LoVo (cell line): ENCODE data around the gene FBLN2.
"Not testable (repeated sequence)": the region's sequence is repeated elsewhere in the genome, so short reads cannot be mapped to it uniquely, and the experiment has no call there.

ENCODE experiments used
- DNase-seq: peaks from one replicate; pipeline ENCODE4 v3.0.0-alpha.2; 2016; ENCODE audit warnings: low spot score

The FBLN2 gene

DNA sequence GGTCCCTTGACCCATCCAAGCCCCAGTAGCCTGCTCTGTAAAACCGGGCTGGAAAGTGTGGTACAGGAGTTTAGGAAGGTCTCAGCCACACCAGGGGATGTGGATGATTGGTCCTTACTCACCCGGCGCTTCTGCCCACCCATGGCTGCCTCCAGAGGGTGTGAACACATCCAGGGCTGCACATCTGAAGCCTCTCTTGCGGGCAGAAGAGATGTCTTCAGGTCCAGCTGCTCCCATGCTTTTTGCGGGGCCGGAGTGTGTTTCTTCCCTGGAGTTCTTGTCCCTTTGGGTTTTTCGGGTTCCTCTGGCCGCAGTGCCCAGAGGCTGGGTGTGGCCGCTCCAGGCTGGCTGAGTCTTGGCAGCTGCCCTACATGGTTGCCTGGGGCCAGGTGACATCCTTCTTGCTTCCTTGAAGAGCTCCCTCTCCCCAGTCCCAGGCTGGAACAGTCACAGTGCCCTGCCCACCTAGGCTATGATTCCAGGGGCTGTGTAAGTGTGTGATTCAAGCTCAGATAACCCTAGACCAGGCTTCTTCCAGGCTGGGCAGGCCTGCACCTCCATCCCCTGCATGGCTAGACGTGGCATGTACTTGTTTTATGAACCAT, 34.9 kb upstream of the FBLN2 start:
- no peak for DNase-seq

DNA sequence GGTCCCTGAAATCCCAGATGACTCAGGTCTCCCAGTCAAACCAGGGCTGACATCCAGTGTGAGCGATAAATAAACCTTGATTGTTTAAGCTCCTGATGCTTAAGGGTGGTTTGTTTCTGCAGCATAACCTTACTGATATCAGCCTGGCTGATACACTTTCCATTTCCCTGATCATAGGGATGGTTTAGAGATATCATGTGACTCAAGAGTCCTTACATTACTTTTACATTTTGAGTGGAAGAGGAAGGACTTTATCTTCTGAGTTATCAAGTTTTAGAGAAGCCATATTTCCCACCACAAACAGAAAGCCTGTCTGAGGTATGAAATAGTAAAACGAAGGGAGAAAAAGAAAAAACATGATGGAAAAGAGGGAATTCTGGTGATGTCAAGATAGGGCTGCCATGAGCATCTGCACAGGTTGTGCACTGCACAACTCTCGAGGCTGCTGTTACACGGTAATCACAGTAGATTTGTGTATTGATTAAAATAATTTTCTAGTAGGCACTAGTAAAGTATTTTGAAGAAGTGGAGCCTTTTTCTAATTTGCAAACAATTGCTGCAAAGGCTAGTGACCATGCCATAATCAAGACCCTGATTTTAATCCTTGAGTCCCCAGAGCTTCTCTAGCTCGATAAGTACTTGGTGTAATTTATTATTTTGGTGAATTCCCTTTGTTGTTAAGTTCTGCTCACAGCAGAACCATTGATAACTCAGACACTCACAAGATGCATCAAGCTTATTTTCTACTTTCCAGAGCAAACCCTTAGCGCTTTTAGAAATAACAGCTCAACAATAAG, 34.1 kb upstream of the FBLN2 start:
- no peak for DNase-seq

DNA sequence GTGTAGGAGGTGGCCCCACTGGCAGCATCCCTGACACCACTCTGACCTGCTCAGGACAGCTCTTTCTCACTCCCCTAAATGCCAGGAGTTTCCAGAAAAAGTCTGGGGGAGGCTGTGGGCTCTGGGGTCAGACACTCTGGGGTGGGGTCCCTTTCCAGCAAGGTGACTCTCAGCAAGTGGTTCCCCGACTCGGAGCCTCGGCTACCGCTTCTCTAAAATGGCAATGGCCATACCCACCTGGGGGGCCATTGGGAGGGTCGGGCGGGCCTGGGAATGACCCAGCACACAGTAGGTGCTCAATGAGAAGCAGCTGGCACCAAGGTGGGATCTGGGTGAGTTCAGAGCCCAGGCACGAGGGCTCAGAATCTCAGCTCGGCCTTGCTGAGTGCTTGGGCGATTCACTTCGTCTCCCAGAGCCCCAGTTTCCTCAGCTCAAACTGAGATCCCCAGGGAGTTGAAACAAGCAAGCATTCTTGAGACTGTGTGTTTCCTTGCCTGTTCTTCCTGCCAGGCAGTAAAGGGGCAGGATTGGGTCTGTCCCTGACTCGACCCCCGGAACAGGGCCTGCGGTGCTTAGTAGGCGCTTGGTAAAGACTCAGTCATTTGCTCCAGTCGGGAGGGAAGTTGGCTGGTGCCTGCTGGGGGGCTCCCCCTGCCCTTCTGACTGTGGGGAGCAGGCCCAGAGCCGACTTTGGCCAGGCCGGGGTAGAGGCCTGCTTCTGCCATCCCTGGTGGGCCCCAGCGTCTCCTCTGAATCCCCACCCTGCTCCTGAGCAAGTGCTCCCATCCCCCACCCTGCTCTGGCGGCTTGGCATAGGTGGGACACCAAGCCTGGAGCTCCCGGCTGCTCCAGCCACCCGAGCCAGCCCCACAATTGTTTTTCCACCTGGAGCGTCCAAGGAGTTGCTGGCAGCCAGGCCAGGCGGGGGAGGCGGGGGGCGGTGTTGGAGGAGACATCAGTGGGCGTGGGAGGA, 32.9 kb upstream of the FBLN2 start:
- no peak for DNase-seq

DNA sequence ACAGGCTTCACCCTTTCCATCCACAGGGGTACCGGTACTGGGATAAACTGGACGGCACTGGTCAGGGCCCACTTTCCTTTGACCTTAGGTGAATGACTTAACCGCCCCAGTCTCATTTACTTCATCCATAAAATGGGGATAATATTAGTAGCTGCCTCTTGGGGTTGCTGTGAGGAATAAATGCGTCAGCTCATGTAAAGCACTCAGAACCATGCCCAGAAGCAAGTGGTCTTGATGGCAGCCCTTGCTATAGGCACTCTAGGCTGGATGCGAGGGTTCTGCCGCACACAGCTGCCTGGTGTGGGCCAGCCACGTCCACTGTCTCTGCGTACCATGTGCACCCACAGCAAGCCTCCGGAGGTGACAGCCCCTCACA, 32.2 kb upstream of the FBLN2 start:
- DNase-seq: no peak

DNA sequence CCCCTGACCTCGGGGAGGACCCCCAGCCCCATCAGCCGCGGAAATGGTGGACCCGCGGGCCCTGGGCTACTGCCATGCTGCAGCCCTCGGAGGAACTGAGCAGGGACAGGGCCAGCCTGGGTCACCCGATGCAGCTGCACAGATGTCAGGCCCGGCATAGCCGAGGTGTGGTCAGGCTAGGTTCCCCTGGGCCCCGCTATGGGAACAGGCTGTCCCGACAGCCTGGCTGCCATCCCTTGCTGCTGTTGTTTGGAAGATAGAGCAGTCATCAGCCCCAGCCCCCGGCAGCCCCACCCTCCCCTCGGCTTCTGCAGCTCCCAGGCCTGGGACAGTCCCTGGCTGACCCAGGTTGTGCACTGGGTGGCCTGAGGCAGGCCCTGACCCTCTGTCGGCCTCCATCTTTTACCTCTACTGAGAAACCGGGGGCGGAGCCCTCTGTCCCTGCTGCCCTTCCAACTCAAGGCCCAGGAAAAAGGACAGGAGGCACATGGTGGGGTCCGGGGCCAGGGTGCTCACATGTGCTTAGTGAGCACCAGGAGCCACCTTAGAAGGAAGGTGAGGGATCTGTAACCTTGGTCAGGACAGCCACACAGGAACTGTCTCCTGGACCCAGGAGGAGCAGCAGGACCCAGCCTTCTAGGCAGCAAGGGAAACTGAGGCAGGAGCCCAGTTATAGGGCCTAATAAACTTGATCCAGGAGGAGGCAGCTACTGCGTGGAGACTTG, 31.5 kb upstream of the FBLN2 start:
- no peak for DNase-seq

DNA sequence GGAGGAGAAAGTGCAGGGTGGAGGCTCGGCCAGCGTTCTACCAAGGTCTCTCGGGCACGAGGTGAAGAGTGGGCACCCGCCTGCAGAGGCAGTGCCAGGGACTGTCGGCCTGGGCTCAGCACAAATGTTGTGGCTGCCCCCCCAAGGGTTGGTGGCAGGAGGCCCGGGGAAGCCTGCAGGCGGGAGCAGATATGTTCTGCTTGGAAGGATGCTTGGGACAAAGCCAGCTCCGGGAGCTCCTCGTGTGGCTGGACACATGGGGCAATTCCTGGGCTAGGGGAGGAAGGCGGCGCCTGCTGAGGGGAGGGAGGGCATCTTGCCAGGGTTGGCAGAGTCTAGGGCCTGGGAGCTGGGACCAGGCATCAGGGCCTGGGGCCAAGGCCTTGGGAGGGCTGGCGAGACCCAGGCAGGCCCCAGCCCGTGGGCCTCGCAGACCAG, 30.4 kb upstream of the FBLN2 start:
- DNase-seq: no peak

DNA sequence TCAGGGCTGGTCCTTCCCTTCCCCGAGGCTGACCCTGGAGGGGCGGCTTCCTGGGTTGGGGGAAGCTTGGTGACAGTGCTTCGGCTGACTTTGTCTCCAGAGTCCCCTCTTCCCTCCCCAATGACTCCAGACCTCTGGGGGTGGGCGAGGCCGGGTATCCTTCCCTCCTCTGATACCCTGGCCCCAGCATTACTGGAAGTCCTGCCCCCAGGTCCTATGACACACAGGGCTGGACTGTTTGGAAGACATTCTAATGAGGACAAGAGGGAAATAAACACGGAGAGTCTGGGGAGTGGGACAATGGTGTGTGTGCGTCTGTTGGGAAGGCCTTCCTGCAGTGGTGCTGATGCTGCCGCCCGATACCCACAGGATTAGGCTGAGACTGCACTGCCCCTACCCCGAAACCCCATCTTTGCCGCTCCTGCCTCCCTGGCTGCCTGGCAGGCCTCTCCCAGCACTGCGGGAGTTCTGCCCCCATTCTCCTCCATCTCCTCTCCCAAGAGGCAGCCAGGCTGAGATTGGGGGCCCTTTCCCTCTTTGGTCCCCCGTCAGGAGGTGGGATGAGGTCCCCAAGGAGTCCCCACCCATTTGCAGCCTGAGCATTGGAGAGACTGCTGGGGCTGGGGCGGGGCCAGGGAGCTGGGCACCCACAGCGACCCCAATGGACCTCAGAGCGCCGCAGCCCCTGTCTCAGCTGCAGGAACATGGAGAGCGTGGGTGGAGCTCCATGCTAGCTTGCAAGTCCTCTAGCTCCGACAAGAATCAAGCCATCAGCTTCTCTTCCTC, 29.7 kb upstream of the FBLN2 start:
- no peak for DNase-seq

DNA sequence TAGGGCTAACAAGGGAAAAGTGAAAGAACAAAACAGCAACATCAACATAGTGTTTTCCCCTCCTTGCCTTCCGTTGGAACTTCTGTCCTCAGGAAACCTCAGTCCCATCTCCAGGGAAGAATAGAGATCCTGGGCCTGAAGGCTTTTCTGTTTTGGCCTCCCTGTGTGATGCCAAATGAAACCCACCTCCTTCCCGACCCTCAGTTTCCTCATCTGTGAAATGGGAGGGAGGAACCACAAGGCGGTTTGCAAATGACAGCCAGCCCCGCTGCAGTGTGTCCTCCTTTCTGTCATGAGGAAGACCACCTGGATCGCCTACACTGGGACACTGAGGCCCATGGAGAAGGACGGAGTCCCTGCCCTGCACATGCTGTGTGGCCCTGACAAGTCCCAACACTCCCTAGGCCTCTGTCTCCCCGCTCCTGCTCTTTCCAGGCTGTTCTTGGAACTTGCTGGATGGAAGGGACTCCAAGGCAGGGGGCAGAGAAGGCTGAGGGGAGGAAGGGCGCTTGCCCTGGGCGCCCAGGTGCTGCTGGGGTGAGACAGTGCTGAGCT, 28.5 kb upstream of the FBLN2 start:
- no peak for DNase-seq

DNA sequence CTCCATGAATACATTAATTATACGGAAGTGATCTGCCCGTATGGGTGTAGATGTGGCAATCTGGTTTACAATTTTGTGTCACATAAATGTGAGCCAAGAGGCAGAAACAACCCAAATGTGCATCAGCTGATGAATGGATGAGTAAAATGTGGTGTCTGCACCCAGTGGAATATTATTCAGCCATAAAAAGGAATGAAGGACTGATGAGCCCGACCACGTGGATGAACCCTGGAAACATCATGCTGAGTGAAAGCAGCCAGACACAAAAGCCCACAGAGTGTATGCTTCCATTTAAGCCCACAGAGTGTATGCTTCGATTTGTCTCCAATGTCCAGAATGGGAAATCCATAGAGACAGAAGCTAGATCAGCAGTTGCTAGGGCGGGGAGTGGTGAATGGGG, 27.6 kb upstream of the FBLN2 start:
- DNase-seq: no peak

DNA sequence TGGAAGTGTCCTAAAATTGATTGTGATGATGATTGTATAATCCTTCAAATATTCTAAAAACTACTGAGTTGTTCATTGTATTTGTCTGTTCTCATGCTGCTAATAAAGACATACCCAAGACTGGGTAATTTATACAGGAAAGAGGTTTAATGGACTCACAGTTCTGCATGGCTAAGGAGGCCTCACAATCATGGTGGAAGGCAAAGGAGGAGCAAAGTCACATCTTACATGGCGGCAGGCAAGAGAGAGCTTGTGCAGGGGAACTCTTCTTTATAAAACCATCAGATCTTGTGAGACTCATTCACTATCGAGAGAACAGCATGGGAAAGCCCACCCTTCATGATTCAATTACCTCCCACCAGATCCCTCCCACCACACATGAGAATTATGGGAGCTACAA, 27.2 kb upstream of the FBLN2 start:
- DNase-seq: not testable (repeated sequence)

DNA sequence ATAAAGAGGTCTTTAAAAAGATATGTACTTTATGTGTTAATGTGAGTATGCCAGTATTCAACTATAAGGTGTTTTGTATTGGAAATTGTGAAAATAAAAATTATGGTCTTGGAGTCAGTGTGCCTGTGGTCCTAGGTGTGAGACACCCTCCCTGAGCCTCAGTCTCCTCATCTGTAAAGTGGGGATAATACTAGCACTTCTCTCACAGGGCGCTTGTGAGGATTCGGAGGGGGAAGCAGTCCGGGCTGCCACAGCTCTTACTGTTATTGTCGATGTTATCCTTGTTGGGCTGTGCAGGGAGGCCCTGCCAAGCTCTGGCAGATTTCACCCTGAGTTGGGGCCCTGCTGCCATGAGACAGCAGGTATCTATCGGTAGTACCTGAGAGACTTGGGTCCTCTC, 26.7 kb upstream of the FBLN2 start:
- no peak for DNase-seq

DNA sequence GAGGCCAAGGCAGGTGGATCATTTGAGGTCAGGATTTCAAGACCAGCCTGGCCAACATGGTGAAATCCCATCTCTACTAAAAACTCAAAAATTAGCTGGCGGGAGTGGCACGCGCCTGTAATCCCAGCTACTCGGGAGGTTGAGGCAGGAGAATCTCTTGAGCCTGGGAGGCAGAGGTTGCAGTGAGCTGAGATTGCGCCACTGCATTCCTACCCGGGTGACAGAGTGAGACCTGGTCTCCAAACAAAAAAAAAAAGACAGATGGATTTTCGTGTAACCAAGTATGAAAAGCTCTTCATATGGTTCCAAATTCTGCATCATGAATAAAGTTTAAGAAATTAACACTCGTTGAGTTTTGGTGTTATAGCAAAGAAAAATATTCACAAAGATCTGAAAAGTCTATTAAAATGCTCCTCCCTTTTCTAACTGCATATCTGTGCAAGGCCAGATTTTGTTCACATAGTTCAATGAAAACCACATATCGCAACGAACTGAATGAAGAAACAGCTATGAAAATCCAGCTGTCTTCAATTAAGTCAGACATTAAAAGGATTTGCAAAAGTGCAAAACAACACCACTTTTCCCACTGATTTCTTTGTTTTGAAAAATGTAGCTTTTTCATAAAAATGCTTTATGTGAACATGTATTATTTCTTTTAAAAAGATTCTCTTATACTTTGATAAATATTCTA, 23.8 kb upstream of the FBLN2 start:
- DNase-seq: no peak

DNA sequence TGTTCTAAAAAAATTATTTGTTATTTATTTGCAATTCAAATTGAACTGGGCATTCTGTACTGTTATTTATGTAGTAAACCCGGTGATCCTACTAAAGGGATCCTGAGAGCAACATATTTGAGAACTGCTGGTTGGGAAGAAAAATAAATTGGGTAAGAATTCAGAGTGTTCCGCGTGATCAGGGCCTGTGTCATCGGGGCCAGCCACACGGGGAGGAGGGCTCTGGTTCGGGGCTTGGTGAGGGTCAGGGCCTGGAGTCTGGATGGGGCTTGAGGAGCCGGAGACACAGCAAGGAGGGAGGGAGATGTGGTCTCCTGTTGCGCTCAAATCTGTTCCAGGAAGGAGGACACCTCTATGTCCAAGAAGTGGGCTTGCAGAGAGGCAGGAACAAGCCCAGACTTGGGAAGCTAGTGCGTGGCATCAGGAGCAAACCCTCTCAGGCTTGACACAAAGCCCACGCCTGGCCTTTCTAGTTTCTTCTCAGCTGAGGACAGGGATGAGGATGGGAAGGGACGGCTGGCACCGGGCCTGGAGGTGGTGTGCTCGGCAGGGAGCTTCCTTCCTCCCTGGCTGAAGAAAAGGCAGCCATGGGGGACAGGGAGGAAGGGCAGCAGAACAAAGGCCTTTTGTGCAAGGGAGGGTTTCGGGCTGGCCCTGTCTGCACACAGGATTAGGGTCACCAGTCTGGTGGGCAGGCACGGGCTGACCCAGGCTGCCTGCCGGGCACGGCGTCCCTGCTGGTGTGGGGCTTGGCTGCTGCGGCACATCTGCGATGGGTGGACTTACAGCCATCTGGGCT, 22.9 kb upstream of the FBLN2 start:
- DNase-seq: no peak

DNA sequence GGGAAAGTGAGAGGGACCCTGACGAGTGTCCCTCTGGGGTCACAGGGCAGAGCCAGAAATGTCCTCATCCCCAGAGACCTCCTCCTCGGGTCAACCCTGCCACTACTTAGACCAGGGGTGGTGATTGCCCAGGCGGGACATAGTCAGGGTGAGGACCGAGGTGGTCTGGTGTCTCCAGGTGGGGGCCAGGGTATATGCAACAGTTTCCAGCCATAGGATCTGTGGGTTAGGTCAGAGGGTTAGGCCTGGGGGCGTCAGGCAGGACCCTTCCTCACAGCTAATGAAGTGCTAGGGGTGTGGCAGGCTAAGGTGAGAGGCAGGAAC, 22.3 kb upstream of the FBLN2 start:
- DNase-seq: no peak

DNA sequence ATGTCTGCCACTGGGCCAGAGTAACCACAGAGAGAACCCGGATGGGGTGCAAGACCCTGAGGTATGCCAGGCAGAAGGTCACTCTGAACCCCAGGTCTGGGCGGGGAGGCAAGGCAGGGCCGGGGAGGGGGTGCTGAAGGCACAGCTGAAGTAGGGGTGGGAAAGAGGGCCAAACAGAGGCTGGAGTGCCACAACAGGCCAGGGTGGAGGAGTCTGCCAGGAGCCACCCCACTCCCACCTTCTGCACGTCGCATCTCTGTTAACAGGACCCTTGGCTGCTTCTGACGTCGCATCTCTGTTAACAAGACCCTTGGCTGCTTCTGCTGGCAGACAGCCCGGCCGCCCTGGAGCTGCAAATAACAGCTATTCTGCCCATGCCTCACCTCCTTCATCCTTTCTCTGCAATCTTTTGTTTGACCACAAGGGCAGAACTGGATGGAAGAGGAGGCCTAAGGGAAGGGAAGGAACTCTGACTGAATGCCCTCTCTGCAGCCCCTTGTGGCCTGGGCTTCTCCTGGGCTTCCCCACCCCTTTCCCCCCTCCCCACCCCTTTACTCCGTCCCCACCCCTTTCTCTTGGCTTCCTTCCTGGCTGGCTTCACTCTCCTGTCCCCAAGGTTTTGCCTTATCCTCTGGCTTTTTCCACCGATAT, 20.6 kb upstream of the FBLN2 start:
- no peak for DNase-seq

DNA sequence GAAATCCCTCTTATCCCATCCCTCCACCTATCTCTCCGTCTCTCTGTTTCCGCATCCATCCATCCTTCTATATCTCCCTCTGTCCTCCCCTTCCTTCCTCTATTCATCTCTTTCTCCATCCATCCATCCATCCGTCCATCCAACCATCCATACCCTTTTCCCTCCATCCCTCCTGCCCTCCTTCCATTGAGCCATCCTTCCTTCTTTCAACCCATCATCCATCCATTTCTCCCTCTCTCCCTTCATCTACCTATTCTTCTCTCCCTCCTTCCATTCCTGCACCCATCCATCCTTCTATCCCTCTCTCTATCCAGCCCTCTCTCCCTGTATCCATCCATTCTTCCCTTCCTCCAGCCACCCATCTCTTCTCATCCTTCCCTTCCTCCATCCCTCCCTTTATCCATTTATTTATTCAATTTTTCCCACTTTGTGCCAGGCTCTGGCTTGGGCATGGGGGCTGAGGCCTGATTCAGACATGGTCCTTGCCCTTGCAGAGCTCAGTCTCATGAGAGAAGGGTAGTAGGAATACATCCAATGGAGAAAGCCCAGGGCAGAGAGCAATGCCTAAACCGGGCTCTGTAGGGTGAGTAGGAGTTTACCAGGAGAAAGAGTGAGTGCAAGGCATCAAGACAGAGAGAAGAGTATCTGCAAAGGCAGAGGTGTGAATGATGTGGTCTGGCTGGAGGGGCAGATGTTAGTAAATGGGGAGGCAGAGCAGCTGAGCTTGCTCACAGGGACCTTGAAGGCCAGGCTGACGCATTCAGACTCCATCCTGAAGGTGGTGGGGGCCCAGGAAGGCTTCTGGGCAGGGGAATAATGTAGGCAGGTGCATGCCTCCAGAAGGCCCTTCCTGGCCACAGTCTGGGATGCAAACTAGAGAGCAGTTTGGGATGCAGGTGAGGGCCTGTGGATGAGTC, 19.5 kb upstream of the FBLN2 start:
- no peak for DNase-seq

DNA sequence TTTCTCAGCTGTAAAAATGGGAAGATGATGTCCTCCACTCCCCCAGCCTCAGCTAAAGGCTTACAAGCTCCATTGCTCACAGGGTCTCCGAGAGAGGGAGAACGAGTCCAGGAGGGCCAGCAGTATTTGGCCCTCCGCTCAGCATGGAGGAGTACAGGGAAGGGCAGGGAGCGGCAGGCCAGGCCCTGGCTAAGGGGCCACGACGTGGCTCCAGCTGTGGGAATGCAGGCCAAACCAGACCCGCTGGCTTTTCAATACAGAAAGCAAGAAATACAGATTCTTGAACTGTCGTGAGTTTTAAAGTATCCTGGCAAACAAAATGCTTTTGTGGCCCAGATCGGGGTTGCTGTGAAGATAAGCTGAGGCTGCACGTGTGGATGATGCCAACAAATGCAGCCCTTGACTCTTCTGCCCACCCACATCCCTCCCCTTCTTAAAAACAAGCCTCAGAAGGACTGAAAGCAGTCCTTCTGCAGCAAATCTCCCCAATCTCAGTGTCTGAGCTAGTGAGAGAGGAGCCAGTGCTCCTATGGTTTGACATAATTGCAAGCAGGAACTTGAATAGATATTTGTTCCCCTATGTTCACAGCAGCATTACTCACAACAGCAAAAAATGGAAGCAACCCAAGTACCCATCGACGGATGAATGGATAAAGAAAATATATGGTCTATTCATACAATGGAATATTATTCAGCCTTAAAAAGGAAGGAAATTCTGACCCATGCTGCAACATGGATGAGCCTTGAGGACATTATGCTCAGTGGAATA, 18.5 kb upstream of the FBLN2 start:
- DNase-seq: no peak
